ENCODE data around the gene CMTM2.

Gene CMTM2, protein sequence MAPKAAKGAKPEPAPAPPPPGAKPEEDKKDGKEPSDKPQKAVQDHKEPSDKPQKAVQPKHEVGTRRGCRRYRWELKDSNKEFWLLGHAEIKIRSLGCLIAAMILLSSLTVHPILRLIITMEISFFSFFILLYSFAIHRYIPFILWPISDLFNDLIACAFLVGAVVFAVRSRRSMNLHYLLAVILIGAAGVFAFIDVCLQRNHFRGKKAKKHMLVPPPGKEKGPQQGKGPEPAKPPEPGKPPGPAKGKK

DNA sequence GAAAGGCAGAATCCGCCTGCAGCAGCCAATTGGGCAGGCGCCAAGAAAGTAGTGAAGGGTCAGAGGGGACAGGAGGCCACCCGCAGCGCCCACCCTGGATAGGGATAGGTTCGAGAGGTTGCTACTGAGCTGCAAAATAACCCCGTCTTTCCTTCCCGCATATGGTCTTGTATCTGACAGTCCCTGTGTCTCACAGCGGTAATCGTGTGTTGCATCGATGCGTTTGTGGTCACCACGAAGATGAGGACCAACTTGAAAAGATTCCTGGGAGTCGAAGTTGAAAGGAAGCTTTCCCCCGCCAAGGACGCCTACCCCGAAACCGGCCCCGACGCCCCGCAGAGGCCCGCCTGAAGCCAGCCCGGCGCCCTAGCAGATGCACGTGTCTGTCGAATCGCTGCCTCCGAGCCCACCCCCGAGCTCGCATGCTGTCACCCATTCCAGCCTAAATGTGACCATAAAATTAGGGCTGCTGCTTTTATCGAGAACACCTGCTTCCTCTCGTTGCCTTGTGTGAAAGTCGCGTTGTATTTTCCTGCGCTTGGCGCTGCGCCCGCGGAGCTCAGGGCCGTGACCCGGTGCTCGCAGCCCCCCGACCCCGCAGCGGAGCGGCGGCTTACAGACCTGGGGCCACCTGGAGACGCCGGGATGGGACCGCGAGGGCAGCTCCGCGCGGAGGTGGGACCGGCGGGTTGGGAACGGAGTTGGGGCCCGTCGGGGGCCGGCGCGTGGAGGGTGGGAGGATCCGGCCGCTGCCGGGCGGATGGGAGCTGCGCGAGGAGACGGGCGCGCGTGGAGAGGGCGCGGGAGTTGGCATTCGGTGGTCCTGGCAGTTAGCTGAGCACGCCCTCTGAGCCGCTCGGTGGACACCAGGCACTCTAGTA lies at the start of gene CMTM2:
Gene CMTM2, plus strand, starts transcription at position 813 of the 881 bp plus-strand sequence. CDS start 145 bp downstream, outside the sequence.
- no peak for DNase-seq

DNA sequence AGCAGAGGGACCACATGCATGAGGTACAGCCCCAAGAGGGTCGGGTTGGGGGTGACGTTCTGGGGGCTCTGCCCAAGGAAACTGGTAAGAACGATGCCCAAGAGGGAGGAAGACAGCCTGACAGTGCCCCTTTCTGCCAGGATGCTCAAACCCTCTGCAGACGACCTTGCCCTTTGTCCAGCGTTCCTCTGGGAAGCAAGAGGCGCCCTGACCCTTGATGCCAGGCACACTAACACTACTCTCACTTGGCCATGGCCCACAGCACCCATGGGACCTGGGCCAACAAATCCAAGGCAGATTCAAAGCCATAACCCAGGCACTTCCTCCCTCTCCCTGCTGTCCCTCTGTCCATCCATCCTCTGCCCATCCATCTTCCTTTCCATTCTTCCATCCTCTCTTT lies 49.8 kb upstream of the CMTM2 start:
- no peak for DNase-seq
- in situ Hi-C loops (cut with MboI; ENCODE audit: low pct_unique_long_range_greater_than_20kb, low sequenced_read_pairs): no loop called here

More for the DNA sequence above, at the start of gene CMTM2:
- in situ Hi-C loops (cut with MboI; ENCODE audit: low pct_unique_long_range_greater_than_20kb, low sequenced_read_pairs): loop anchor here (25.0 kb wide), 1 partner anchor 167 kb away; no protein-coding TSS in a partner anchor

DNA sequence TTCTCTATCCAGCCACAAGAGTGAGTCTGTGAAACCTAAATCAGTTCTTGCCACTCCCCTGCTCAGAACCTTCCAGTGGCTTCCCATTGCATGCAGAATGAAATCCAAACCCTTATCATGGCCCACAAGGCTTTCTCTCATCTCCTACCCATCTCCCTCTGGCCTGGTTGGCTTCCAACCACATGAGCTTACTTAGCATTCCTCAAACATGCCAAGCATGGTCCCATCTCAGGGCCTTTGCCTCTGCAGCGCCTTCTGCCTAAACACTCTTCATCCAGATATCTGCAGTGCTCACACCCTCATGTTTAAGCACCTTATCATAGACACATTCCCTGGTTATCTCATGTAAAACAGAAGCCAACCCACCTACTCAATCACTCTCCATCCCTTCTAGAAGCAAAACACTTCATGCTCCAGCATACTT lies 44.9 kb upstream of the CMTM2 start:
- in situ Hi-C loops (cut with MboI; ENCODE audit: low pct_unique_long_range_greater_than_20kb, low sequenced_read_pairs): no loop called here
- DNase-seq: no peak

DNA sequence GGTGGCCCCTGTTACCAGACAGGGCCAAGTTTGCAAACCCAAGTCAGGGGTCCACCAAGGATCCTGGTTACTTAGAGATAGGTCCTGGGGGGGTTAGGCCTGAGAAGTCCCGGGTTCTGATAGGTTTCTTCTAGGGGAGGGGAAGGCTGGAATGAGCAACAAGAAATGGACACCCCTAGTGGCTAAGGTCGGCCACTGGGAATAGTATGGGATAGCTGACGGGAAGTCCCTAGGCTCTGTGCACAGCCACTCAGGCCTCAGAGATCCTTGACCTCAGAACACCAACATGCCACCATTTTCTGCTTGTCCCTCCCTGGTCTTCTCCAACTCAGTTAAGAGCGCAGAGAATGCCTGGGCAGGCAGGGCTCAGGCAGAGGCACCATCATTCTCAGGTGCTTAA lies 42.7 kb upstream of the CMTM2 start:
- in situ Hi-C loops (cut with MboI; ENCODE audit: low pct_unique_long_range_greater_than_20kb, low sequenced_read_pairs): no loop called here
- no peak for DNase-seq

DNA sequence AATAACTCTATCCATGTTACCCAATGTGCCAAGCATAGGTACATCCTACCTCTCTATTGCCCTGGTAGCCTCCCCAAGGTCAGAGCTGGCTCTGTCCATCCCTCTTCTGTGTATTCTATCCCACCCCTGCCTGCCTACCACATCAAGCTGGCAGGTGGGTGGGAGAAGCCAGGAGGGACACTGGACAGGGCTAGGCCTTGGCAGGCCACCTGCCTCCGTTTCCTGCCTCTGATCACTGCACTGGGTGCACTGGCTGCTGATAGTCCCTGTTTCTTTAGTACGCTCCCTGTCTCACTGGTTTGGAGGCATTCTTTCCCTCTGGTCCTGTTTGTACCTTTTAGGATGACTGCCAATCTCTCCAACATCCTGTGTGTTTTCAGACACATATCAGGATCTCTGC lies 42.0 kb upstream of the CMTM2 start:
- no peak for DNase-seq
- in situ Hi-C loops (cut with MboI; ENCODE audit: low pct_unique_long_range_greater_than_20kb, low sequenced_read_pairs): no loop called here

DNA sequence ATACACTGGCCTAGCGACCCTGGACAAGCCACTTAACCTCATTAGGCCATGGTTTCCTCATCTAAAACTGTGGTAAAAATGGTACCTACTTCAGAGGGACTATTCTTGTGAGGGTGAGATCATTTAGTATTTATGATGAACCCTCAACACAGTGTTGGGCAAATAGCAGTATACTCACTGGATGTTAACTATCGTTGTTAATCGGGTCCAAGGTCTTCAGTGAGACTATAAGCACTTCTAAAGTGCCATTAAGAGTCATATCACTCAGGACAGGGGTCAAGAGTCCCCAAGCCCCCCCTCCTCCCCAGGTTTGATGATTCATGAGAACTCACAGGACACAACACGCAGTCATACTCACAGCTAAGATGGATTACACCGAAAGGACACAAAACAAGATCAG lies 40.4 kb upstream of the CMTM2 start:
- in situ Hi-C loops (cut with MboI; ENCODE audit: low pct_unique_long_range_greater_than_20kb, low sequenced_read_pairs): no loop called here
- no peak for DNase-seq

DNA sequence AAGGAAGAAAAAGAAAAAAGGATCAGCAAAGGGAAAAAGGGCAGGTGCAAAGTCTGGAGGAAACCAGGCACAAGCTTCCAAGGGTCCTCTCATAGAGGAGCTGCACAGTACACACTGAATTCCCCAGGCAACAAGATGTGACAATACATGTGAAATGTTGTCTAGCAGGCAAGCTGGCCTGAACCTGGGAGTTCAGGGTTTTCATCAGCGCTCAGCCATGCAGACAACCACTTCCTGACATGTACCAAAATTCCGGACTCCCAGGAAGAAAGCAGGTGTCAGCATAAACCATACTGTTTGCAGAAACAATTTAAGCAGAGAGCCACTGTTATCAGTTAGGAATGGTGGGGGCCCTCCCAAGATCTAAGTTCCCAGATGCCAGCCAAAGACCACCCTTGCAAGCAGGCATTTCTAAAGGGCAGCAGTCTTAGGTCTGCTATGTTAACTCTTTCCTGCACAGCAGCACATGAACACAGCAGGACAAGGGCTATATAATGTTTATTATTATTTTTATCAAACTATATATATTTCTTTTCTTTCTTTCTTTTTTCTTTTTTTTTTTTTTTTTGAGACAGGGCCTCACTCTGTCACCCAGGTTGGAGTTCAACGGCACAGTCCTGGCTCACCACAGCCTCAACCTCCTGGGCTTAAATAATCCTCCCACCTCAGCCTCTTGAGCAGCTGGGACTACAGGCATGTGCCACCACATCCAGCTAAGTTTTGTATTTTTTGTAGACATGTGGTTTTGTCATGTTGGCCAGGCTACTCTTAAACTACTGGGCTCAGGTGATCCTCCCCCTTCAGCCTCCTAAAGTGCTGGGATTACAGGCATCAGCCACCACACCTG lies 39.4 kb upstream of the CMTM2 start:
- DNase-seq: peak; percentile 75
- in situ Hi-C loops (cut with MboI; ENCODE audit: low pct_unique_long_range_greater_than_20kb, low sequenced_read_pairs): no loop called here

DNA sequence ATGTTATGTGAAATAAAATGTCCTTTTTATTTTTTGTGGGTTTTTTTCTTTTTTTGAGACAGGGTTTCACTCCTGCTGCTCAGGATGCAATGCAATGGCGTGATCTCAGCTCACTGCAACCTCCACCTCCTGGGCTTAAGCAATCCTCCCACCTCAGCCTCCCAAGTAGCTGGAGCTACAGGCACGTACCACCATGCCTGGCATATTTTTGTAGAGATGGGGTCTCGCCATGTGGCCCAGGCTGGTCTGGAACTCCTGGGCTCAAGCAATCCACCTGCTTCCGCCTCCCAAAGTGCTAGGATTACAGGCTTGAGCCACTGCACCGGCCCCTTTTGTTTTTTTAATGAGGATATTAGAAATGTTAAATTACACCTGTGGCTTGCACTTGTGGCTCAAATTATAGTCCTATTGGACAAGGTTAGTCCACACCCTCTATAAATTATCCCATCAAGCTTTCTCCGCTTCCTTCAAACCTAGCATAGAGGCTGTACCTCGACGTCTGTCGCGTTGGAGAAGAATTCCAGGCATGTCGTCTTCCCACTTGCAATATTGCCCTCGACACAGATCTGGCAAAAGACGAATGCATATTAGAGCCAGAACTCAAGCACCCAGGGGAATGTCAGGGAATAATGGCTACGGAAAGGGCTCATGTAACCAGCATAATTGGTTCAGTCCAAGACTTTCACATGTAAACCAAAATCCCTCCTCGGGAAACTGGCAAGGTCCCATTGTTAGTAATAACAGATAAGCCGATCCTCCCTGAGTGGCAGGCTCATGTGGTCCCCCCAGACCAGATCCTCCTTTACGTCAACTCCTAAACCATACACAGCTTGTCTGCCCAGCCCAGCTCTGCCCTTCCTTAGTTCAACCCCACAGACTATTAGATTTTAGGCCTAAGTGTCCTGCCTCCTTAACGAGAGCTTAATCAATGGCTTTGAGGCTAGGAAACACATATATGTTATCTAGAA lies 37.6 kb upstream of the CMTM2 start:
- DNase-seq: no peak
- in situ Hi-C loops (cut with MboI; ENCODE audit: low pct_unique_long_range_greater_than_20kb, low sequenced_read_pairs): no loop called here

DNA sequence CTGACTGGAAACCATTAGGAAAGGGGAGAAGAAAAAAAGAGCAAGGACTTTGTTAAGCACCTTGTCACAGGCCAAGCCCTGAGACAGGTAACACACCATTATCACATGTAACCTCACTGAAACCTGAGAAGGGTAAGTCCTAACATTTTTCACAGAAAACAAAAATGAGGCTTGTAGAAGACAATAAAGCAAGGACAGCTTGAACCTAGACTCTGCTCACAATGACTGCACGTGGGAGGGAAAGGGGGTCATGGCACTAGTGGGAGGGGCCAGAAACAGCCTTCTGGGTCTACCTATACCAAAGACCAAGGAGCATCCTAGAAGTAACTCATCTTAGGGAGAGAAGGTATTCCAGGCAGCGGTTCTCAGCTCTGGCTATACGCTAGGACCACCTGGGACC lies 36.9 kb upstream of the CMTM2 start:
- DNase-seq: no peak
- in situ Hi-C loops (cut with MboI; ENCODE audit: low pct_unique_long_range_greater_than_20kb, low sequenced_read_pairs): no loop called here

DNA sequence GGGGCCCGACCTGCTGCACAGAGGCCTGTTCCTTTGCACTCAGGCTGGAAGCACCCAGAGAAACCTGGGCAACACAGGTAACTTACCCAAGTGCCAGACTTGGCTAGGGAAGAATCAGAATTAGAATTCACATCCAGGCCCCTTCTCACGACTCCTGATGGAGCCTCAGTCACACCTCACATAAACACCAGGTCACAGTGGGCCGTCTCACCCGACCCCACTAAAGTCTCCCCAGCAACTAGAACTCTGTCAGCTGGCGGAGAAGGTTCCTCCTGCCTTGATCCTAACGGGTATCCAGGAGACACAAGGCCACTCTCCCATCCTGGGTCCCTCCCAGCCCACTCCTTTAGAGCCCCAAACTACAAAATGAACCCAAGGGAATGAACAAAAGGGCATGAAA lies 35.7 kb upstream of the CMTM2 start:
- in situ Hi-C loops (cut with MboI; ENCODE audit: low pct_unique_long_range_greater_than_20kb, low sequenced_read_pairs): no loop called here
- DNase-seq: no peak

DNA sequence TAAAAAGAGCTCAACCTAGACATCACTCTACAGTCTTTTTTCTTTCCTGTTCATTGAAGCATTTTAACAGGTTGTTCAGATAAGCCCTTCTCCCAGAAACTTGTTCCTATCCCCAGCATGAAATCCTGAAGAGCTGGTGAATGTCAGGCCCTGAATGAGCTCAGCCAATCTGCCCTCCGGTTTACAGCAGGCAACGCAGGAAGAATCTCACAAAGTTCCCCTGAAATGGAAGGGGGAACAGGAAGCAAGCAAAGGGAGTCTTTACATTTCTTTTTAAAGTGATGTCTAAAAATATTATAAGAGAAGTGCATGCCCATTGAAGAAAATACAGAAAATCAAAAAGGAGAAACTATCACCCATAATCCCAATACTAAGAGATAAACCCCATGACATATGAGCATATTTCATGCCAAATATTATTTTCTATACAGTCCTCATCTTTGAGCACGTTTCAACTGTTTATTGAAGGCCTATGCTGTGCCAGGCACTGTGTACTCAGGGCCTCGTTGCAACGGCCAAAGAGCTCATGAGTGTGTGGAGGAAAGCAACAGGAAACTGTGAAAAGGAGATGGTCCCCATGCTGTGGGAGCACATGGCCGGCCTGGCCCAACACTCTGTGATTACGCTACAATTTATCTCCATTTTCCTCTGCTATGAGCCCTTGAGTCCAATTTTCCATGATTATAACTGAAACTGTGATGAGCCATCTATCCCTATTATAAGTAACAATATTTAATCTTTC lies 35.1 kb upstream of the CMTM2 start:
- in situ Hi-C loops (cut with MboI; ENCODE audit: low pct_unique_long_range_greater_than_20kb, low sequenced_read_pairs): no loop called here
- DNase-seq: no peak

DNA sequence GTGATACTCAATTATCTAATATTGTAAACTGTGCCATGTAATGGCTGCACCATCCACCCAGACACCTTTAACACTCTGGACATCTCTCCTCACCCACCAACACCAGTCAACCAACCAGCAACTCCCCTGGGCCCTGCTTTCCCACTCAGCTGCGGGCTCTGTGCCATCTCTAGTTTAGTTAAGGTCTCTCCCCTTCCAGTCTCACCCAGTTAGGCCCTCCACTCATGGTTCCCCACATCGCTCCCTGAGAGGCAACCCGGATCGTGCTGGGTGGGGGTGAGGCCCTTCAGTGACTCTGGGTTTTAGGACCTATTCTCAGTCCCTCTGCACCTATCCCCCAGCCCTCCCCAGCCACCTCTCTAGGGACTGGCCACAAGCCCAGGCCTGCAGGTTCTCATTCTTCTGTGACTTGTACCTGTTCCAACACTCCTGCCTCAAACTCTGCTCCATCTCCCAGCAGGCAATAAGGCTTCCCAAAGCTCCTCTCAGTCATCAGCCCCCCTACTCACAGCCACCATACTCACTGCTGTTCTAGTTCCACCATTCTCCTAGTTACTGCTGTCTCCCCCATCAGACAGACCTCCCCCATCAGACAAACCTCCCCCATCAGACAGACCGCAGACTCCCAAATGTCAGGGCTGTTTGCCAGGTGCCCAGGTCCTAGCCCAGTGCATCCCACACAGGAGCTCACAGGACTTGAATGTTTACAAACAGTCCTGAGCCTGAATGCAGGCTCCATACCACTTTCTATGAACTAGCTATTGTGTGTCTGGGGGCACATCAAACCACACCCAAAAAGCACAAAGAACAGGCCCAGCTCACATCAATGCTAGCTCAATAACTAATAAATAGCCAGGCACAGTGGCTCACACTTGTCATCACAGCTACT lies 31.9 kb upstream of the CMTM2 start:
- in situ Hi-C loops (cut with MboI; ENCODE audit: low pct_unique_long_range_greater_than_20kb, low sequenced_read_pairs): no loop called here
- DNase-seq: no peak

DNA sequence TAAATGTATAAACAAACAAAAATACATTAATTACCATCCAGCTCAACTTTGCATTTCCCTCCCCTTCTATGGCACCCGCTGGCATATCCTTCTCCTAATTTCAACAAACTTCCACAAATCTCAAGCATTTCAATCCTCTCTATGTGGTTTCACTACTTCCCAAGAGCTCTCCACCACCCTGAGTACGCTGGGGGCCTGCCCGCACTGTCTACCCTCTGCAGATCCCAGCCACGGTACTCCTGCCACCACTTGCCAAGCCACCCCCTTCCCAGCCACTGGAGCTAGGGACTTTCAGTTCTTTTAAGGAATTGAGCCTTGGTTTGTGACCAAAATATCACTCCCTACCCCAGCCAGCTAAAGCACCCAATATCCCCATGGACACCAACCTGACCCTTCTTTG lies 31.2 kb upstream of the CMTM2 start:
- in situ Hi-C loops (cut with MboI; ENCODE audit: low pct_unique_long_range_greater_than_20kb, low sequenced_read_pairs): no loop called here
- DNase-seq: no peak

DNA sequence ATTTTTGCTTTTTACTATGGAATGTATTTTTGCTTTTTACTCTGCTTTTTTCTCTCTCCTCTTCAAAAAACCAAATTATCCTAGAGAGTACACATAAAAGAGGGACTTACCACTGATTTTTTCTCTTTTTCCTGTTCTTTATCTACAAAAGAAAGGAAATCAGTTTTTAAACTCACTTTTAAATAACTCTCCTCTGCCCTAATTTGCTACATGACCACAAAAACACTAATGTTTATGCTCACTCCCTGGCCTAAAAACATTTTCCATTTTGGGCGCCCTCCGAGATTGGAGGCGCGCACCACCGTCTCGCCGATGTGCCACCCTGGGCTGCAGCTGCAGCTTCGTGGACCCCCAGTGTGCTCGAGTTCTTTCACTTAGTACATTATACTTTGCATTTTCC lies 30.4 kb upstream of the CMTM2 start:
- in situ Hi-C loops (cut with MboI; ENCODE audit: low pct_unique_long_range_greater_than_20kb, low sequenced_read_pairs): no loop called here
- no peak for DNase-seq

DNA sequence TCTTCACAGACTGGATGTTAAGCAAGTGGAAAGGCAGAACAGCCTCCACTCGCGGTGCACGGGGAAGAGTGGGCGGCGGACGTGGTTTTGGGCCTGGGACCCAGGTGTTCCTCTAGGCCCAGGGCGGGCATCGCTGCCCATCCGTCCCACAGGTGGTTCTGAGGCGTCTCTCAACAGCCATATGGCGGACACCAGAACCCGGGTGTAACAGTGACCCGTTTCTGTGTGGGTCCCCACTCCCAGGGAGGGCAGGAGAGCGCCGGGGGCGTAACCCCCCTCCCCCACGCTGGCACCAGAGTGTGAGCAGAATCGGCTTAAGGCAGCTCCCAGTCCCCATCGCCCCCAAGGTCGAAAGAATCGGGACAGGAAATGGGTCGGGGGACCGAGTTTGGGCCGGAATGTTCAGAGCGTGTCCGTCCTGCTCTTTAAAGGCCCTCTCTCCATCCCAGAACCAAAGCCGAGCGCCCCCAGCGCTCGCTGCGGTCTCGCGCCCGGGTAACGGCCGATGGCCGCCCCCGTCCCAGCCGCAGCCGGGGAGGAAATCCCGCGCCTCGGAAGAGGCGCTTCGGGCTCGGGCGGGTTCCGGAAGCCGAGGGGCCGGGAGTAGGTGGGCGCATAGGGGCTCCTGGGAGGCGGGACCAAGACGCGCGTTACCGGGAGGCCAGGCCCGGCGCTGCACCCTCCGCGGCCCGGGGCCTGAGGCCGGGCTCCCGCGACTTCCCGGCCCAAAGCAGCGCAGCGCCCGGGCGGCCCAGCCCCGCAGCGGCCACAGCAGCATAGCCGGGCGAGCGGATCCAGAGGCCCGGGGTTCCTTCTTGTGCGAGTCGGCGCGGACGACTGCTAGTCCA lies 29.8 kb upstream of the CMTM2 start, which contains the start of gene TK2:
Gene TK2, minus strand, starts transcription at position 839 of the 848 bp plus-strand sequence. Its CDS starts 61 bp downstream, at position 778.
- peak; percentile 67 for DNase-seq
- in situ Hi-C loops (cut with MboI; ENCODE audit: low pct_unique_long_range_greater_than_20kb, low sequenced_read_pairs): no loop called here

DNA sequence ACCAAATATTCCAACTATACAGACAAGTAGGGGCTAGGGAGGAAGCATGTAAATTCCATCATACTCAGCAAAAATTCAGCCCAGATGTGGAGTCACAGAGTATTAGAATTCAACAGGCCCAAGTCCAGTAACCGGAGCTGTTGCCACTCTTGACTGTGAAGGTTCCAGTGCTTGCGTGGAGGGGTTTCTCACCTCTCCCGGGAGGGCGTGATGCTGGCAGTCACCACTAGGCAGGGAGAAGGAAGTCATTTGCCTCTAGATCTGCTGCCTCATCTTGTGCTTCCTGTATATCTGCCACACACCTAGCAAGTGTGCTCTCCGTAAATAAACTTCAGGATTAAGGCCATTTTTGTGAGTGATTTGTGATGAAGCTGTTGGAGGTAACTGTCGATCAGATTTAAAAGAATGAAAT lies 27.9 kb upstream of the CMTM2 start:
- in situ Hi-C loops (cut with MboI; ENCODE audit: low pct_unique_long_range_greater_than_20kb, low sequenced_read_pairs): no loop called here
- peak; percentile 78 for DNase-seq

All from KBM-7 (cell line).